Renal cortex interstitium (tissue), 11 donors: ENCODE measurements around the gene ADGRA3. TPM values are rescaled to one million over a fixed set of nuclear protein-coding genes. Genes with fewer than 3 reads are reported as not detected.

Experiments
- DNase-seq, 11 donors: peaks; one replicate each; pipeline ENCODE4 v3.0.0-alpha.2; 2013; ENCODE audit warnings: low read depth in 9 of 11, low spot score in 4 of 11; ENCODE audit errors: extremely low read depth in 1 of 11
- polyA plus RNA-seq, 3 donors: library from polyadenylated mRNA; unstranded; fragments of 120-200 nt; gene quantifications; one replicate each; pipeline ENCODE4 v1.2.1, GENCODE V29; 2013; ENCODE audit not compliant: insufficient read length in 3 of 3

ADGRA3 gene
- polyA plus RNA-seq, 3 donors: 53.1 to 55.2 (median 54.2) TPM

DNA sequence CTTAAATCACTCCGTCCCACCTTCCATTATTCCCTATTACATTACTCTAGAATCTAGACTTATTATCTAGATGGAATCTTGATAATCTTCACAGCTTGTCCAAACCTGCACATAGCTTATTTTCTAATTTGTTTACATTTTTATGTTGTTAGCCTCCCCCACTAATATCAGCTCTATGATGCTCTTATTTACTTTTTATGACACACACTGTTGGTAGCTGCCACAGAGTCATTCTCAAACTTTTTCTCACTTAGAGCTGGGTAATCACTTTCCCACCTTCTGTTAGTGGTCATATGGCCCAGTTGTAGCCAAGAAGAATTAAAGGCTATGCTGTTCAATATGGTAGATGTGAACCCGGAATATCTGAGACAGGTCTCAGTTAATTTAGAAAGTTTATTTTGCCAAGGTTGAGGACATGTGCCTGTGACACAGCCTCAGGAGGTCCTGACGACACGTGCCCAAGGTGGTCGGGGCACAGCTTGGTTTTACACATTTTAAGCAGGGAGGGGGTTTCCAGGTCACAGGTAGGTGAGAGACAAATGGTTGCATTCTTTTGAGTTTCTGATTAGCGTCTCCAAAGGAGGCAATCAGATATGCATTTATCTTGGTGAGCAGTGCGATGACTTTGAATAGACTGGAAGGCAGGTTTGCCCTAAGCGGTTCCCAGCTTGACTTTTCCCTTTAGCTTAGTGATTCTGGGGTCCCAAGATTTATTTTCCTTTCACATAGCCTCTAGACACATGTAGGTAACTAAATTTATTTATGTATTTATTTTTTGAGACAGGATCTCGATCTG lies 7.0 kb upstream of the ADGRA3 start:
- DNase-seq: no peak

DNA sequence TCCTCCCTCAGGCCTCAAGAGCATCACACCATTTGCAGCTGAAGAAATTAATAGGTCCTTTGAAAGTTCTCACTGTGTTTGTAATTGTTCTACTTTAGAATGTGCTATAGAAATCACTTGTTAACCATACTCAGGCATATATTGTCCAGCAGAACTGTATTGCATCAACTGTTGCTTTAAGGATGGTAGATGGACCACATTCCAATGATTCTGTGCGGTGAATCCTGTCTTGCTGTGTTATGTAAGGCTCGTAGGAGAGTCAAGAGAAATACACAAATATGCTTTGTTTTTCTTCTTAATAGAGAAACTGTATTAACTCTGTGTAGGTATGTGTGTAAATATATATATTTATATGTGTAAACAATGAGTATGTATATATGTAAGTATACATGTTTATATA lies 6.3 kb upstream of the ADGRA3 start:
- DNase-seq: no peak

DNA sequence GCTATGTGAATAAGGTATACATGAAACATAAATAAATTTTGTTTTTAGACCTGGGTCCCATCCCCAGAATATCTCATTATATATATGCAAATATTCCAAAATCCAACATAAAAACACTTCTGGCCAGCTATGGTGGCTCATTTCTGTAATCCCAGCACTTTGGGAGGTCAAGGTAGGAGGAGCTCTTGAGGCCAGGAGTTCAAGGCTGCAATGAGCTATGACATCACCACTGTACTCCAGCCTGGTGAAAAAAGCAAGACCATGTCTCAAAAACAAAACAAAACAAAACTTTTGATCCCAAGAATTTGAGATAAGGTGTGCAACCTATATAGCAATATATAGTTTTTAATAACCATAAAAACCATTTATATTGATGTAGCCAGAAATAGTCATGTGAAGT lies 5.4 kb upstream of the ADGRA3 start:
- no peak for DNase-seq

DNA sequence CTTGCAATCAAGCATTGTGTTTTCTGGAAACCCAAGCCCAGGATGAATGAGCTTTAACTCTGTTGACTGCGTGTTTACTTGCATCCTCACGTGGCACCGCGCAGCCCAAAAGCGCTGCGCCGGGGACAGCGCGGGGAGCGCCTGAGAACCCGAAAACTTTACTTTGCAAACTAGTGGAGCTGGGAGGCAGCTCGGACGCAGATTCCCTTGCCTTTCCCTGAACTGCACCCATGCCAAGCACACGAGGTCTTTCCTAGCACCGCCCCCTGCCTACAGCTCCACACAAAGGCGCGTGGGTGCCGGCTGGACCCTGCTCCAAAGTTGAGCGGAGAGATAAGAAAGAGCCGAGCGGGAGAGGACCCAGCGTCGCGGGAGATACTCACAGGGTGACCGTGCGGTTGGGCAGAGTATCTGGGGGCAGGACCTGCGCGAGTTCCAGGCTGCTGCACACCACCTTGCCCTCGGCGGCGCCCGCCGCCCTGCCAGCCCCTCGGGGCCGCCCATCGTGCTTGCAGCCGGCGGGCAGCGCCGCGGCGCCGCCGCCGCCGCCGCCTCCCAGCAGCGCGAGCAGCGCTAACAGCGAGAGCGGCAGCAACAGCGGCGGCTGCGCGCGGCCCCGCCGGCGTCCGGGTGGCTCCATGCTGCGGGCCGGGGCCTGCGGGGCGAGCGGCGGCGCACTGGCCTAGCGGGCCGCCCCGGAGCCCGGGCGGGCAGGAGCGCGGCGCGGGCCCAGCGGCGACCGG lies 550 bp downstream of the ADGRA3 start:
- peak in 10 of 11 donors; percentile 51 to 61 (median 59) for DNase-seq

DNA sequence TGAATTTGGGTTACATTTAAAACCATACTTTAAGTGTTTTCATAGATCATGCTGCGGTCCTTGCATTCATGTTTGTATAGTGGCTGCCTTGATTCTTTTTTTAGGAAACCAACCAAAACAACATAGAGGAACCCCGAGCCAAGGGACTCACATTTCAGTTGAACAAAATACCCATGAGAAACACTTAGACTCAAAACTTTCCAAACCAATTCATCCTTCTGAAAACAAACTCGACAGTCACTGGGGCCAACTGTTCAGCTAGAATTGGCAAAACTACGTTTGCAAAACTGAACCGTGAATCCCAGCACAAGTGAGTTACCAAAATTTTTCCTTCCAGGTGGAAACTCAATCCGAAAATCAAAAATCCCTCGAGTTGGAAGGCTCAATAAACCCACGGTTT lies 1.4 kb downstream of the ADGRA3 start:
- no peak for DNase-seq

DNA sequence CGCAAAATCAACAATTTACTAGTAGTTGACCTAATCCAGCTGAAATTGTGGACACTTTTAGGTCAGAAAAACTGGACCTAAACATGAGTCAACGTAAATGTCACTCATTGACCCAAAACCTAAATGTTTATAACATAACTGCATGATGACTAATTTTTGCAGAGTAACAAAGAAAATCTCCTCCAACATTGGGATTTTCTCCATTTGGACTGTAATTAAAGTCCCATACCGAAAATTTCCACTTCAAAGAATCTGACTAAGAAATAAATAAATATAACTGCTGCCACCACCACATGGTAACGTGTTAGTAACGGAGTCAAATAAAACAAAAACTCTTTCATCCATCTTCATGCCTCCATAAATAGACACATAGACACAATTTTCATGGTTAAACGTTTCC lies 1.9 kb downstream of the ADGRA3 start:
- DNase-seq: no peak

DNA sequence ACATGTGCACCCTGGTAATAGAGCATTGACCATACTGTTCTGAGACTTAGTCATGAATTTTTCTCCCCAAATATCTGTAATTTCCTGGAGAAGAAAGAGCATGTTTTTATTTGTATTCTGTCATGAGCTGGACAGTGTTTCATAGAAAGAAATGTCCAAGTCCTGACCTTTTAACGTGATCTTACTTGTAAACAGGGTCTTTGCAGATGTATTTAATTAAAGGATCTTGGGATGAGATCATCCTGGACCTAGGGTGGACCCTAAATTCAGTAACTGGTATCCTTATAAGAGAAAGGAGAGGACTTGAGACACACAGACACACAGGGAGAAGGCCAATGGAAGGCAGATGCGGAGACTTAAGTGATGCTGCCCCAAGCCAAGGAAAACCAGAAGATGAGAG lies 3.6 kb downstream of the ADGRA3 start:
- no peak for DNase-seq

DNA sequence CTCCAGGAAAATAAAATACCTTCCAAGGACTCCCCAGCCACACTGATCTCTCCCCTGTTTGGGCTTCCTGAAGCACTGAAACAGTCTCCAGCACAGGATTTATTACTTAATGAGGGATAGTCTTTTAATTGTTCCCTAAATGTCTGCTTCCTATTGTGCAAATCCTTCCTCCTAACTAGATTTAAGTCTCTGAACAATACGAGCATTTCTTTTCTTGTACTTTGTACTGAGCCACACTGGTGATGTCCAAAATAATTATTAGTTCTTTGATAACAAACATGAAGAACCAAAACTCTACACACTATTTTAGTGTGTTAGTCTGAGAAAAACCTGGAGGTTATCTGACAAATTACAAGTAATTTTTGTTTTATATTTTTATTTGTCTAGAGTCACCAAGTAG lies 5.1 kb downstream of the ADGRA3 start:
- DNase-seq: no peak

DNA sequence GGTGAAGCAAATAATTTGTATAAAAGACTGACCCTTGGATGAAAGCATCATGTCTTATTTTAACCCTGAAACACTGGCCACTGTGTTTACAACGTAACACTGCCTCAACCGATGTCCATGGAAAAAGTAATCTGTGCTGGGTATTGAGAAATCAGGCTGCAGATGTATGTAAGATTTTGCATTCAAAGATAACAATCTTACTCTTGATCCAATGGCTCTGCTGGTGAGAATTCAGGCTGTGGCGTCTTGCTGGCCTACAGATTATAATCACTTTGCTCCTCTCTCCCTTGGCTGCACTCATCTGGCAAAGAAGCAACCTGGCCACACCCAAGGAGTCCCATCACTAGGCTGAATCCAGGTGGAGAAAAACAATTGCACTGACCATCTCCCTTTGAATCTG lies 7.5 kb downstream of the ADGRA3 start:
- no peak for DNase-seq

DNA sequence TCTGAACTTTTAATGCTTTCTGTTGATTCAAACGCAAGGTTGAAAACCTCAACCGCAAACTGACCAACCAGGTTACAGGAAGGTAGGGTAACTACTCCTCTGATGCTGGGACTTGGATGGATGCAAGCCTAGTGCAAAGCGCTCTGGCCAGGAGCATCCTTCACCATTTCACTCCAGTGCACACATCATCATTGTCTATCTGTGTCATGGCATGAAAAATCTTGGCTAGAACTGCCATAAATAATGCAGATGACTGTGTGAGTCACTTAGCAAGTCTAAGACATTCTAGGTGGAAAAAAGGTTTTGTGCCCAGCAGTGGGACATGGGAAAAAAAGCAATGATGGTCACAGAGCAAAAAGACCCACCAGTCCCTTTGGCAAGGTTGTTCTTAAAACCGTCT lies 10.9 kb downstream of the ADGRA3 start:
- no peak for DNase-seq

DNA sequence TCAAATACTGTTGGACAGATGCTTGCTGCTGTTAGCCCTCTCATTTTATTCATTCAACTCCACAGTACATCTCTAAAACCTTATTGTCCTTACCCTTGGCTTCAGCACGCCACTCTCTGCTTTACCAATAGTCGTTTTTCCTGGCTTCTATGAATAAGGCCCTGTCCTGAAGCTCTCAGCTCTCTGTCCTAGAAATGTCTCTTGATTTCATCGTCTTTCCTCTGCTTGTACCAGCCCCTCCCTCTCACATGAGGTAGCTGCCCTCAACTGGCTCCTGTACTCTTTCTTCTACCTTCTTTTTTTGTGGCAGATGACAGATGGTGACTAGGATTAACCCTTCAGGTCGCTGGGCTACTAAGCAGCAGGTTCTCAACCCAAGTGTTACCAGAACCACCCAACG lies 11.4 kb downstream of the ADGRA3 start:
- no peak for DNase-seq

DNA sequence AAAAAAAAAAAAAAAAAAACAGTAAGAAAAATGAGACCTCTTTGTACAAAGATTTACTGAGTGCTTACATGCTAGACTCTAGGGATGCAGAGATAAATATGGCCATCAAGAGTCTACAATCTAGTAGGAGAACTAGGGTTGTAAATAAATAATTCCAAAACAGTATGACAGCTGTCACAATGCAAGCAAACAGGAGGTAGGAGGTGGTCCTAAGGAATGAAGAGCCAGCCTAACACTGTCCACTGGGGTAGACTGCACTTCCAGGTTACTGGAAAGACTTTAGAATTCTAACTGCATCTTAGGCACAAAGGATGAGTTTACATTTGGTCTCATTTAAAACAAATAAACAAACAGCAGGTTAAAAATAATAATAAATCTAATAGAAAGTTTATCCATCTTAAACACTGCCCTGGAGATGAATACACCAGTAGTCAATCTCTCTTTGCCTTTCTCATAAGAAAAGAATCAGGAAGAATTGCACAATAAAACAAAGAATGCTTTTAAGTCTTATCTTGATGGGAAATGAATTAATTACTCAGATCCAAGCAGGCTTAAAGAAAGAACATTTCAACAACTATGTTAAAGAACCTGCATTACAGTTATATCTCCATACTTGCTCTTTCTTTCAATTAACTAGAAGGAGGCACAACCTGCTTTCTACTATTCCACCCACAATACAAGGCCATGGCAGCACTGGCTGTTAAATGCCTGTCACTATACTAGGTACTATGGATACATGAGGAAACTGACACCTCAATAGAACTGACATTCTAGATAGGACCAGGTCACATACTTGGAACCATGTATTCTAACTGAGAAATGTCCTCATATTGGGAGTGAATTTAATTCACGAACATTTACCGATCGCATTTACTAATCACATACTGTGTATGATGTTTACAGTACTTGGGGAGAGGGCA lies 12.7 kb downstream of the ADGRA3 start:
- DNase-seq: no peak

DNA sequence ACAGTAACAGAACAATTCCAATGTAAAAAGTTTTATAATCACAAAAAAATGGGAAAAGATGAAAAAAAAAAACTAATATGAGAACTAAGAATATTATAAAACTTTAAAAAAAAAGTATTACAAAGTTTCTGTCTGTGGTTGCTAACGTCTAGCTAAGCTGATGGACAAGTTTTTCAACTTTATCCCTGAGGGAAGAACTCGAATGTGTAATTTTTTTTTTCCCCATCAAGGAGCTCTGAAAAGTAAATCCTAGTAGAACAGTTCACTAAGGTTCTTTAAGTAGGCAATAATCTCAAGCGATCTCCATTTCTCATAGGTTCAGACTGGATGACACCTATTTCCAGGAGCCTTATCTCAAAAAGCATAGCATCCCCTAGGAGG lies 14.2 kb downstream of the ADGRA3 start:
- DNase-seq: no peak

DNA sequence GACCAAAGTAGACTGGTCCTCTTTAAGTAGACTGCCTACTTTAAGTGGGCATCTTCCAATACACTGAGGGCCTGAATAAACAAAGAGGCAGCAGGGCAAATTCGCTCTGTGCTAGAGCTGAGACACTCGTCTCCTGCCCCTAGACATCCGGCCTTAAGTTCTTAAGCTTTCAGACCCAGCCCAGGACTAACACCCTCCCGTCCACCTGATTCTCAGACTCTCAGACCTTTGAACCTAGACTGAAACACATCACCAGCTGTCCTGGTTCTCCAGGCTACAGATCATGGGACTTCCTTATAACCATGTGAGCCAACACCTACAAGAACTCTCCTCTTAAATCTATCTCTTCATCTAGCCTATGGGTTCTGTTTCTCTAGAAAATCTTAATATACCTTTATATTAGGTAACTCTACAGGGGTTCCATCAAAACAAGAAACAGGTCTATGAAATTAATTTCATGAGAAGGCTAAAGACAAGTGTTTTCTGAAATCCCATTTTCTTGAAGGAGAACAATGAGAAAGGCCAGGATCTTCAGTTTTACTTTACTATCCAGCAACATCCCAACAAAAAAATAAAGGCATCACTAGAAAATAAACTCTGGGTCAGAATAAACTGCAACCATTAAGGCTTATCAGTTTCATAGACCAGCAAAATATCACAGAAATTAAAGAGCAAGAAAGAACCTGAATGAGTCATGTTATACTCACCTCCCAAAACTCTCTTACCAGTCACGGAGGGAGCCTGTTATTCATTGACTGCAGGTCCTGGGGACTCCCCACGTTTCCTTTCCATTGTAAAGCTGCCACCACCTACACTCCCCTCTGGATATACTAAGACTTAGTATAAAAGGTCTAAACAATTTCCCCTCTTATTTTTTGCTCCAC lies 14.8 kb downstream of the ADGRA3 start:
- no peak for DNase-seq

DNA sequence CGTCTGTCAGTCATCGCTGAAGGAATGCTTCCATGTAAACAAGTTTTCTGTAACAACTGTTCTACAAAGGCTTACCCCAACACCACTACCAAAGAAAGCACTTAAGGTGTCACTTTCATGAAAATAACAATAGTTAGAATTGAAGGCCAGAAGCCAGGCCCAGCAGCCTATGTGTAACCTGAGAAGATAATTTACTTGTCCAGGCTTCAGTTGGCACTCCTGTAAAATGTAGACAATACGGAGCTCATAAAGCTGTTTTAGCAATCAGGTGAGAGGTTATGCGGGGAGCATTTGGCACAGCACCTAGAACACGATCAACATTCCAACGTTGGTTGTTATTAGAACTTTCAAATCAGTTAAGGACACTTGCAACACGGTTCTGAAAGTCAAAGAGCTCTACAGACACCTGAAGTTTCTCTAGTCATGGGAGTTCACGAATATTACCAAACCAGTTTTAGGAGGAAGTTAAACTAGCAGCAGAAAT lies 15.7 kb downstream of the ADGRA3 start:
- no peak for DNase-seq

DNA sequence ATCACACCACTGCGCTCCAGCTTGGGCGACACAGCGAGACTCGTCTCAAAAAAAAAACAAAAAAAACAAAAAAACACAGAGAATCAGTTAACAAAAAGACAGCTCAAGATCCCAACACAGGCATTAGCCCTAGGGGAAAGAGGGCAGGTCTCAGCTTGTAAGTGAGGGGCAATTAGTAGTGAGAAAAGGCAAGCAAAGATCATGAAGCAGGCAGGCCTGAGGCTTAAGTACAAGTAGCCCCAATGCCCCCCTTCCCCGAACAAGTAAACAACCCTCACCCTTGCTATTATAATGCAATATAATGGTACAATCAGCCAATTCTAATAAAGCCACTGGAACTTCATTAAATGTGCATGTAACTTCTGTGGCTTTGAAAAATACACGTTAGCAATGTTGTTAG lies 17.0 kb downstream of the ADGRA3 start:
- no peak for DNase-seq

DNA sequence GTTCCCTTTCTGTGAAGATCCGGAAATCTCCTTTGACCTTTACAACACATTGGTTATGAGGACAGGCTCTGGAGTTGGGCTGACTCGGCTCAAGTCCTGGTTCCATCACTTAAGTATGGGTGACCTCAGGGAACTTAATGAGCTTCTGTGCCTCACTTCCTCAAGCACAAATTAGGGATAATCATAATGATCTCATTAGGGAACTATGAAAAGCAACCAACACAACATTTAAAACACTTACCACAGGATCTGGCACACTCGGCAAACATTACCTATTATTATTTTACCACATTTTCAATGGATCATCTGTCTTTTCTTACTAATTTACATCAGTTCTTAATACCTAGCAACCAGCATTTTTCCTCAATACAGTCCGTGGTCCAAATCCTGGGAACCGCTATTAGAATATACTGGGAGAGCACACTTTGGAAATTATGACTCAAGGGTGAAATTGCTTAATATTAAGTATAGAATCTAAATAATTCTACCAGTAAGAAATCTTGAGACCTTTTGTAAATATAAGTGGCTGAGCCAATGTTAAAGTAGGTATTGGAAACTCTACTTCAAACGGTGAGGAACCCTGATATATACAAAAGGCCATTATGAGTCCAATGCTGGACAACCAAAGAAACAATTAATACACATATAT lies 19.6 kb downstream of the ADGRA3 start:
- no peak for DNase-seq

DNA sequence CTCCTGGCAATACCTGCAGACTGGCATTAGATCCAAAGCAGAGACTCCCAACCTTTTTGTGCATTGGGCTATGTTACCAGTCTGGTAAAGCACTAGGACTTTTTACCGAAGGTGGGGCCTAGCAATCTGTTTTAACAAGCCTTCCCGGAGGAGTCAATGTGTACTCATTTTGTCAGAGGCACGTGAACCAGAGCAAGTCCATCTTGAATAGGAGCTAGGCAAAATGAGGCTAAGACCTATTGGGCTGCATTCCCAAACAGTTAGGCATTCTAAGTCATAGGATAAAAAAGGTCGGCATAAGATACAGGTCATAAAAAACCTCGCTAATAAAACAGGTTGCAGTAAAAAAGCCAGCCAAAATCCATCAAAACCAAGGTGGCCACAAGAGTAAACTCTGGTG lies 22.3 kb downstream of the ADGRA3 start:
- DNase-seq: no peak
